Calu3 (cell line): ENCODE measurements around the gene LCAT. TPM values are rescaled to one million over a fixed set of nuclear protein-coding genes. Genes with fewer than 3 reads are reported as not detected.
"Not testable (repeated sequence)": the region's sequence is repeated elsewhere in the genome, so short reads cannot be mapped to it uniquely, and the experiment has no call there.

ENCODE experiments used
- BruUV-seq: library from RNA; stranded (reverse); fragments of 400-500 nt; replicated peaks from 2 replicates; lab custom pipeline; 2021; lab: Mats Ljungman, UMichigan
- CTCF ChIA-PET: fragments of 300-600 bp; sonication (Branson Sonifier 250); formaldehyde crosslinking; loops from one replicate; lab custom pipeline; 2022; ENCODE audit warnings: antibody characterized with exemption; lab: Charles Lee
- DNase-seq: peaks from one replicate; pipeline ENCODE4 v3.0.0; 2022
- H3K27ac Mint-ChIP-seq: one replicate; pipeline ENCODE4 v1.8.0; 2022; ENCODE audit warnings: mixed read lengths; ENCODE audit not compliant: unreplicated experiment
- H3K27me3 Mint-ChIP-seq: one replicate; pipeline ENCODE4 v1.8.0; 2022; ENCODE audit warnings: mixed read lengths; ENCODE audit not compliant: unreplicated experiment
- H3K36me3 Mint-ChIP-seq: one replicate; pipeline ENCODE4 v1.8.0; 2022; ENCODE audit warnings: mild to moderate bottlenecking, moderate library complexity, mixed read lengths; ENCODE audit not compliant: insufficient read depth, unreplicated experiment
- H3K4me1 Mint-ChIP-seq: one replicate; pipeline ENCODE4 v1.8.0; 2022; ENCODE audit warnings: mild to moderate bottlenecking, low read depth, mixed read lengths; ENCODE audit not compliant: unreplicated experiment
- H3K4me3 Mint-ChIP-seq: one replicate; pipeline ENCODE4 v1.8.0; 2022; ENCODE audit warnings: mild to moderate bottlenecking, low read depth, moderate library complexity, mixed read lengths; ENCODE audit not compliant: unreplicated experiment
- H3K9me3 Mint-ChIP-seq: one replicate; pipeline ENCODE4 v1.8.0; 2022; ENCODE audit warnings: low read depth, mixed read lengths; ENCODE audit not compliant: unreplicated experiment
- intact Hi-C: fragments of 100-400 bp; cut with micrococcal nuclease; formaldehyde crosslinking; loops from one replicate; pipeline ENCODE4 v1.10.0; 2022; ENCODE audit not compliant: unreplicated experiment
- total RNA-seq: library from RNA; stranded (reverse); gene quantifications from 2 replicates; pipeline ENCODE4 v1.2.3, GENCODE V29; 2022
- TF ChIP-seq, protein P1 (sequence below): fragments of 200-600 bp; IDR thresholded peaks from one replicate; pipeline ENCODE4 v1.8.0; 2022; ENCODE audit warnings: antibody characterized with exemption; ENCODE audit not compliant: unreplicated experiment

The LCAT gene
- total RNA-seq, 1 experiment from 2014 or later: 14.7 TPM

DNA sequence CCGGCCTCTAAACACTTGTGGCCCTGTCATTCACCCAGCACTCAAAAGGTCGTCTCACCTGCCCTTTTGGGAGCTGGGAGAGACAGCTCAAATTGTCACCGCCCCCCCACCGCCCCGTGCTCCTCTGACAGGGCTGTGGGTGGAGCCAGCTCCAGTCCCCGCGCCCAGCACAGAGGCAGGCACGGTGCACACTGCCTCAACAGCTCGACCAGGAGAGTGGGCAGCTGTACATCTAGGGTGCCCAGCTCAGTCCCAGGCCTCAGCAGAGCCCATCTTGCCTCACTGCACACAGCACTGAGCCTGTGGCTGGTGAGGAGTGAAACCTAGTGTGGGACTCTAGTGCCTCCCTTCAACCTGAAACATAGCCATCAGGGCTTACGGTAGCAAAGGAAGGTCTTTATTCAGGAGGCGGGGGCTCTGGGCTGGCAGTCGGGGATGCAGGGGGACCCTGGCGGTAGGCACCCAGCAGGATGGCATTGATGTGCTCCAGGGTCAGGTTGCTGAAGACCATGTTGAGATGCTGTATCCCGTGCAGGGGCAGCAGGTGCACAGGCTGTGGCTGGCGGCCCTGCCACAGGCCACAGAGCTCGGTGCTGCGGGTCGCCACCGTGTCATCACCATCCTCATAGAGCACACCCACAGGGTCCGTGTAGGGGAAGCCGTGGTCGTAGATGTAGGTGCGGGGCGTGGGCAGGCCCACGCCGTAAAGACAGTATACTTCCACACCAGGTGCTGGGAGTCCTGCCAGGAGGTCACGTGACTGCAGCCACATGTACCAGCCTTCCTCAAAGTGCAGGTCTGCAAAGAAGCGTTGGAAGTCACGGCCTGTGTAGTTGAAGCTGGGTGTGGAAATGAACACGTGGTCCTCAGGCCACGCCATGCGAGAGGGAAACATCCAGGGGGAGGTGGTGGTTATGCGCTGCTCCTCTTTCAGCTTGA, 4.1 kb downstream of the LCAT start:
- BruUV-seq: no TSS peak
- Mint-ChIP-seq H3K36me3 (peaks cover 69% of the 10 kb centered on the region), H3K9me3 (no peaks in the 10 kb centered on the region), H3K4me3 (no peak overlapping the region), H3K27me3 (no peaks in the 10 kb centered on the region), H3K27ac (no peak overlapping the region), H3K4me1 (peaks cover 19% of the 10 kb centered on the region)
- intact Hi-C loops: no loop called here
- CTCF ChIA-PET: interaction anchor here (0.7 kb wide), 1 partner anchor 30 kb away, joined by 7 read pairs; no protein-coding TSS in a partner anchor
- DNase-seq: no peak
- TF ChIP-seq, protein P1, sequence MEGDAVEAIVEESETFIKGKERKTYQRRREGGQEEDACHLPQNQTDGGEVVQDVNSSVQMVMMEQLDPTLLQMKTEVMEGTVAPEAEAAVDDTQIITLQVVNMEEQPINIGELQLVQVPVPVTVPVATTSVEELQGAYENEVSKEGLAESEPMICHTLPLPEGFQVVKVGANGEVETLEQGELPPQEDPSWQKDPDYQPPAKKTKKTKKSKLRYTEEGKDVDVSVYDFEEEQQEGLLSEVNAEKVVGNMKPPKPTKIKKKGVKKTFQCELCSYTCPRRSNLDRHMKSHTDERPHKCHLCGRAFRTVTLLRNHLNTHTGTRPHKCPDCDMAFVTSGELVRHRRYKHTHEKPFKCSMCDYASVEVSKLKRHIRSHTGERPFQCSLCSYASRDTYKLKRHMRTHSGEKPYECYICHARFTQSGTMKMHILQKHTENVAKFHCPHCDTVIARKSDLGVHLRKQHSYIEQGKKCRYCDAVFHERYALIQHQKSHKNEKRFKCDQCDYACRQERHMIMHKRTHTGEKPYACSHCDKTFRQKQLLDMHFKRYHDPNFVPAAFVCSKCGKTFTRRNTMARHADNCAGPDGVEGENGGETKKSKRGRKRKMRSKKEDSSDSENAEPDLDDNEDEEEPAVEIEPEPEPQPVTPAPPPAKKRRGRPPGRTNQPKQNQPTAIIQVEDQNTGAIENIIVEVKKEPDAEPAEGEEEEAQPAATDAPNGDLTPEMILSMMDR: no peak

DNA sequence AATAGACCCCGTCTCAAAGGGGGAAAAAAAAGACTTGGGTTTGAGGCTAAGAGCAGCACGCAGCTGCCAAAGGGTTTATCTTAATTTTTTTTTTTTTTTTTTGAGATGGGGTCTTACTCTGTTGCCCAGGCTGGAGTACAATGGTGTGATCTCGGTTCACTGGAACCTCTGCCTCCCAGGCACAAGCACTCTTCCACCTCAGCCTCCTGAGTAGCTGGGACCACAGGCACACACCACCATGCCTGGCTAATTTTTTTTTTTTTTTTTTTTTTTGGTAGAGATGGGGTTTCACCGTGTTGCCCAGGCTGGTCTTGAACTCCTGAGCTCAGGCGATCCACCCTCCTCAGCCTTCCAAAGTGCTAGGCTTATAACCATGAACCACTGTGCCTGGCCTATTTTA, 6.2 kb downstream of the LCAT start:
- Mint-ChIP-seq H3K4me1 (peaks cover 26% of the 10 kb centered on the region), H3K27ac (peak overlapping the region; percentile 92), H3K4me3 (peak overlapping the region; percentile 87), H3K36me3 (peaks cover 83% of the 10 kb centered on the region)
- DNase-seq, intact Hi-C loops, BruUV-seq, H3K9me3 Mint-ChIP-seq, H3K27me3 Mint-ChIP-seq: not testable (repeated sequence)
- CTCF ChIA-PET: interaction anchor here (0.7 to 0.8 kb wide), 3 partner anchors 92 to 264 kb away, joined by 3 to 9 read pairs (median 4); no protein-coding TSS in a partner anchor

DNA sequence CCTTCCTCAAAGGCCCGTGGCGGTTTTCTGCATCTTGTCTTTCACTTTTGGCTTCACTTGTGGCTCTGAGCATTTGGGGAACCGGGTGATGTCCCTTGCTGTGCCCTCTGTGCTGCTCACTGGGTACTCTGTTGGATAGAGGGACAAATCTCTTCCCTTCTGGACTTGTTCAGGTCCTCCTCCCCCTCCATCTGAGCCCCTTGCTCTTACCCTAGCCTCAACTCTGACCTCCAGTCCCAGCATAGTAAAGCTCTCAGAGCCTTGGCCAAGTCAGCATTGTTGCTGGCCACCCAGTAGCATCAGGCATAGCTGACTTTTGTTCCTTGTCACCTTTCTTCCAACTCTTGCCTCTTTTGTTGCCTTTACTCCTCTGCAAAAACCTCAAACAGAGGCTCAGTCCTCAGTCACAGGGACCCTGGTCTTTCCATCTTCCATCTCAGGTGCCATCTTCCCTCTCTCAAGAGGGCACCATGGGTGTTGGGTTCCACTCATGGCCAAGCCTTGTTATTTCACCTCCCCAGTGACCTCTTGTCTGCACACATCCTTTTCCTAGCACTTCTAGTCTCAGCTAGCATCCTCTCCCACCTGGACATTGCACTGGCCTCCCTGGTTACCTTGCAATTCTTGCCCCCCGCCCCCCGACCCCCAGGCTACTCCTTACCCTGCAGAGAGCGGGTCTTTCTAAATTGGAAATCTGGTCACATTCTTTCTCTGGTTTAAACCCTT, 6.9 kb downstream of the LCAT start:
- CTCF ChIA-PET: interaction anchor here (0.7 to 1.7 kb wide), 3 partner anchors 45 to 460 kb away, joined by 3 to 5 read pairs (median 3); partner anchors contain the start of gene NFATC3

DNA sequence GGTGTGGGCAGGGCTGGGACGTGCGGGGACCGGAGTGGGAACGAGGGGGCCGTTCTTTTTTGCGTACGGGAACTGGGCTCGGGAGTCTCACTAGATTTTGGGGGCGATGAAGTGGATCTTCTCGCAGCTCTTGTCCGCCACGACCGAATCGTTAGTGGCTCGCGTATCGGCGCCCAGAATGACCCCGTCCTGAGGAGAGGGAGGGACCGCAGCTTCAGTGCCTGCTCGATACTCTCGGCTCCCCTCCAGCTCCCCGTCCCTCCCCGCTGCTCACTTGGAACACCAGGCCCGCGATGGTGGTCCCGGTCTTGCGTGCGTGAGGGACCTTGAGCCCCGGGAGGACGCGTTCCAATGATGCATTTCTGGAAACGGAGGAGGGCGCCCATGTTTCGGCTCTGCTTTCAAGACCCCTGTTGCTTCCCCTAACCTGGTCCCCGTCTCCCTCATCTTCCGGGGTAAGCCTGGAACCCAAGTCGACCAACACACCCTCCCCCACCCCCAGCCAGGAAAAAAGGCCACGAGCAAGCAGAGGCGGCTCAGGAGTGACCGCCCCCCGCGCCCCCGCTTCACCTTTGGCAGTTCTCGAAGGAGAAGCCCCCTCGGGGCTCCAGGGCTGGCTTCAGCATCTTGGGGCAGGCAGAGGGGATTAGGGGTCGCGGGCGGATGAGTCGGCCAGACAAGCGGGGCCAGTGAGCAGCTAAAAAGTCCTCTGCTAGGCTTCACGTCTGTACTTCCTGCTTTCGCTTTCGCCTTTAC, 7.6 kb downstream of the LCAT start, which contains the start of gene PSMB10:
Gene PSMB10, minus strand, starts transcription at position 727 of the 756 bp plus-strand sequence. Its CDS starts 101 bp downstream, at position 626.
- Mint-ChIP-seq H3K4me3 (peak within 1 kb of the TSS; percentile 87), H3K9me3 (no peaks in the 10 kb centered on the region), H3K36me3 (peaks cover 83% of the 10 kb centered on the region), H3K27ac (peak within 1 kb of the TSS; percentile 92), H3K27me3 (no peaks in the 10 kb centered on the region), H3K4me1 (peaks cover 26% of the 10 kb centered on the region)
- DNase-seq: peak; percentile 60
- TF ChIP-seq, protein P1: no peak
- CTCF ChIA-PET: interaction anchor here (0.7 to 1.7 kb wide), 9 partner anchors 16 to 460 kb away, joined by 3 to 8 read pairs (median 4); partner anchors contain the start of genes NFATC3, RANBP10 and TSNAXIP1
- intact Hi-C loops: no loop called here
- BruUV-seq: TSS peak; percentile 75

More for the DNA sequence above, 6.9 kb downstream of the LCAT start:
- peaks cover 26% of the 10 kb centered on the region for H3K4me1 Mint-ChIP-seq
- intact Hi-C loops: no loop called here
- peaks cover 85% of the 10 kb centered on the region for H3K36me3 Mint-ChIP-seq
- no TSS peak for BruUV-seq
- TF ChIP-seq, protein P1: no peak
- H3K9me3 Mint-ChIP-seq: no peaks in the 10 kb centered on the region
- H3K27me3 Mint-ChIP-seq: no peaks in the 10 kb centered on the region
- no peak for DNase-seq
- H3K27ac Mint-ChIP-seq: peak overlapping the region; percentile 92
- H3K4me3 Mint-ChIP-seq: peak overlapping the region; percentile 87
